ENCODE measurements around the gene GTSF1L.

GRCh38 chr20:43710370-43711044 is 16.3 kb downstream of the GTSF1L start:
- no peak for TF ChIP-seq POLR2A (IDR thresholded peaks at IDR 0.05)
- no peak for TF ChIP-seq CTCF (IDR thresholded peaks at IDR 0.05)

All from transverse colon (tissue), 3 donors.